ENCODE data around the gene ABHD12B.

- TF ChIP-seq CTCF (IDR thresholded peaks at IDR 0.05) (no peak), POLR2AphosphoS5 (IDR thresholded peaks at IDR 0.05) (no peak), POLR2A (IDR thresholded peaks at IDR 0.05) (no peak)
Observed at GRCh38 chr14:50937800-50938199, 65.9 kb downstream of the ABHD12B start.

Data from prostate gland (tissue), 2 donors.